GM23248 (cell line): ENCODE data around the gene ZSCAN25. TPM values are rescaled to one million over a fixed set of nuclear protein-coding genes. Genes with fewer than 3 reads are reported as not detected.
"Not testable (repeated sequence)": the region's sequence is repeated elsewhere in the genome, so short reads cannot be mapped to it uniquely, and the experiment has no call there.

ENCODE experiments used
- DNase-seq: peaks from one replicate; pipeline ENCODE4 v3.0.0-alpha.2; 2015
- H2AFZ ChIP-seq: fragments of 200-600 bp; sonication (generic); 2 replicates; pipeline ENCODE4 v1.6.1; 2016; ENCODE audit warnings: antibody characterized with exemption
- H3F3A ChIP-seq: fragments of 200-600 bp; sonication (generic); 2 replicates; pipeline ENCODE4 v1.6.1; 2016; ENCODE audit warnings: mild to moderate bottlenecking, antibody characterized with exemption, mixed run types; ENCODE audit not compliant: insufficient read depth
- H3K27ac ChIP-seq: fragments of 200-600 bp; sonication (generic); 2 replicates; pipeline ENCODE4 v1.5.1; 2016; ENCODE audit warnings: mild to moderate bottlenecking
- H3K27me3 ChIP-seq: fragments of 200-600 bp; sonication (generic); replicated peaks from 2 replicates; pipeline ENCODE4 v1.6.1; 2016; ENCODE audit warnings: mild to moderate bottlenecking; ENCODE audit not compliant: insufficient read depth
- H3K36me3 ChIP-seq: fragments of 200-600 bp; sonication (generic); 2 replicates; pipeline ENCODE4 v1.6.1; 2016; ENCODE audit warnings: low read depth, mild to moderate bottlenecking
- H3K4me1 ChIP-seq: fragments of 200-600 bp; sonication (generic); 2 replicates; pipeline ENCODE4 v1.6.1; 2016; ENCODE audit warnings: mild to moderate bottlenecking; ENCODE audit not compliant: insufficient read depth
- H3K4me2 ChIP-seq: fragments of 200-600 bp; sonication (generic); one replicate; pipeline ENCODE4 v1.6.1; 2016; ENCODE audit warnings: mild to moderate bottlenecking; ENCODE audit not compliant: unreplicated experiment
- H3K4me3 ChIP-seq: fragments of 200-600 bp; sonication (generic); 2 replicates; pipeline ENCODE4 v1.5.1; 2016; ENCODE audit warnings: mild to moderate bottlenecking
- H3K79me2 ChIP-seq: fragments of 200-600 bp; sonication (generic); 2 replicates; pipeline ENCODE4 v1.6.1; 2016; ENCODE audit warnings: mild to moderate bottlenecking; ENCODE audit not compliant: insufficient read depth
- H3K9ac ChIP-seq: fragments of 200-600 bp; sonication (generic); 2 replicates; pipeline ENCODE4 v1.6.1; 2016; ENCODE audit warnings: mild to moderate bottlenecking
- H3K9me2 ChIP-seq: fragments of 200-600 bp; sonication (generic); 2 replicates; pipeline ENCODE4 v1.6.1; 2016; ENCODE audit warnings: mixed run types, mild to moderate bottlenecking, moderate library complexity; ENCODE audit not compliant: insufficient read depth
- H3K9me3 ChIP-seq: fragments of 200-600 bp; sonication (generic); one replicate; pipeline ENCODE4 v1.6.1; 2017; ENCODE audit warnings: low read depth
- H4K20me1 ChIP-seq: fragments of 200-600 bp; sonication (generic); 2 replicates; pipeline ENCODE4 v1.6.0; 2016; ENCODE audit not compliant: insufficient read depth
- EZH2 ChIP-seq: fragments of 200-600 bp; sonication (generic); IDR thresholded peaks from 2 replicates; pipeline ENCODE4 v1.6.1; 2018; ENCODE audit warnings: antibody characterized with exemption, mild to moderate bottlenecking; ENCODE audit not compliant: insufficient read depth, poor library complexity, severe bottlenecking
- EZH2phosphoT487 ChIP-seq: fragments of 200-600 bp; sonication (generic); IDR thresholded peaks from 2 replicates; pipeline ENCODE4 v1.6.1; 2018; ENCODE audit warnings: antibody characterized with exemption, moderate library complexity, mild to moderate bottlenecking, low read depth; ENCODE audit not compliant: insufficient read depth
- WGBS, 2 experiments: methylation state at CpG; one replicate each; pipeline ENCODE4 v1.1.6; 2015 to 2017; ENCODE audit warnings: low lambda C conversion rate in 2 of 2, low coverage in 1 of 2; ENCODE audit errors: missing lambda C conversion rate in 2 of 2; 5-methylcytosine and 5-hydroxymethylcytosine counted together
- in situ Hi-C: fragments of 300-500 bp; cut with MboI; formaldehyde crosslinking; loops from 2 replicates; pipeline ENCODE4 v1.15.0; 2020
- polyA plus RNA-seq: library from polyadenylated mRNA; unstranded; fragments of >200 nt; fragmentation: Nextera tagmentation; extraction: Ambion mirVana; gene quantifications from 2 replicates; pipeline ENCODE4 v1.2.1, GENCODE V29; 2016
- total RNA-seq: library from RNA; depleted of rRNA; stranded (reverse); fragments of >200 nt; shearing (Covaris generic); gene quantifications from 2 replicates; pipeline ENCODE4 v1.2.3, GENCODE V29; 2014

Gene ZSCAN25
- total and polyA plus RNA-seq, 2 experiments from 2014 or later: 6.5 to 7.2 TPM

DNA sequence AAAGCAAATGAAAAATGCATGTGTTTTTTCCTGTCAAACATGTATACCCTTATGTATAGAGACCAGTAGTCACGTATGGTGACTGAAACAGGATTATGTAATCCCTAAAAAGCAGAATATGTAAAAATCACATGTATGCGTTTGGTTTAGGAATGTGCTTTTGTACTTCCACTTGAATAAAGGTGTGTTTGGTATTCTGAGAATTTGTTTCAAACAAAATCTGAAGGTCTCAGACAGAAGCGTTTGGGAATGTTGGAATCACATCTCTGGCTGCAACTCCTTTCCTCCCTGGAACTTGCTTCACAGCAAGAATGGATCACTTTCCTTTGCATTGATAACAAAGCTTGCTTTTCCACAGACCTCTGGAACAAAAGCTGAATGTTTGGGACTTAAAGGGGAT, 40.5 kb upstream of the ZSCAN25 start:
- Histone ChIP-seq H3K9ac (no peak overlapping the region), H3F3A (peaks cover 73% of the 10 kb centered on the region), H3K4me2 (no peak overlapping the region), H3K27ac (no peak overlapping the region), H3K4me1 (no peaks in the 10 kb centered on the region), H4K20me1 (no peaks in the 10 kb centered on the region; the same call in 1 of the 2 replicates), H3K9me3 (no peaks in the 10 kb centered on the region), H3K9me2 (no peaks in the 10 kb centered on the region), H3K79me2 (0 out of 2 replicates have a peak, but pooled peaks cover 5% of the 10 kb centered on the region), H3K36me3 (peaks cover 35% of the 10 kb centered on the region), H3K4me3 (no peak overlapping the region), H3K27me3 (no peaks in the 10 kb centered on the region), H2AFZ (no peak overlapping the region)
- 76% methylated on average over 3 of the region's 3 CpGs for WGBS, 2 experiments
- no peak for TF ChIP-seq EZH2phosphoT487
- no peak for TF ChIP-seq EZH2
- in situ Hi-C loops: no loop called here
- no peak for DNase-seq

GRCh38 chr7:99579281-99579955, 37.3 kb upstream of the ZSCAN25 start:
- no peak for DNase-seq
- 58 to 72% methylated on average over 10 of the region's 10 CpGs for WGBS, 2 experiments
- no peaks in the 10 kb centered on the region for H3K79me2 ChIP-seq
- no peaks in the 10 kb centered on the region for H3K4me1 ChIP-seq
- no peak overlapping the region for H3K27ac ChIP-seq
- H2AFZ ChIP-seq: peak overlapping the region; percentile 88
- peak overlapping the region; percentile 66 for H3K9ac ChIP-seq
- peak overlapping the region; percentile 77 for H3K4me3 ChIP-seq
- TF ChIP-seq EZH2phosphoT487 (no peak), EZH2 (no peak)
- no peaks in the 10 kb centered on the region for H3K9me3 ChIP-seq
- in situ Hi-C loops: no loop called here
- peaks cover 48% of the 10 kb centered on the region for H3F3A ChIP-seq
- H3K9me2 ChIP-seq: no peaks in the 10 kb centered on the region
- peaks cover 6% of the 10 kb centered on the region; the same call in 1 of the 2 replicates for H3K36me3 ChIP-seq
- H3K27me3 ChIP-seq: no peaks in the 10 kb centered on the region
- no peaks in the 10 kb centered on the region for H4K20me1 ChIP-seq
- H3K4me2 ChIP-seq: peak overlapping the region; percentile 92

DNA sequence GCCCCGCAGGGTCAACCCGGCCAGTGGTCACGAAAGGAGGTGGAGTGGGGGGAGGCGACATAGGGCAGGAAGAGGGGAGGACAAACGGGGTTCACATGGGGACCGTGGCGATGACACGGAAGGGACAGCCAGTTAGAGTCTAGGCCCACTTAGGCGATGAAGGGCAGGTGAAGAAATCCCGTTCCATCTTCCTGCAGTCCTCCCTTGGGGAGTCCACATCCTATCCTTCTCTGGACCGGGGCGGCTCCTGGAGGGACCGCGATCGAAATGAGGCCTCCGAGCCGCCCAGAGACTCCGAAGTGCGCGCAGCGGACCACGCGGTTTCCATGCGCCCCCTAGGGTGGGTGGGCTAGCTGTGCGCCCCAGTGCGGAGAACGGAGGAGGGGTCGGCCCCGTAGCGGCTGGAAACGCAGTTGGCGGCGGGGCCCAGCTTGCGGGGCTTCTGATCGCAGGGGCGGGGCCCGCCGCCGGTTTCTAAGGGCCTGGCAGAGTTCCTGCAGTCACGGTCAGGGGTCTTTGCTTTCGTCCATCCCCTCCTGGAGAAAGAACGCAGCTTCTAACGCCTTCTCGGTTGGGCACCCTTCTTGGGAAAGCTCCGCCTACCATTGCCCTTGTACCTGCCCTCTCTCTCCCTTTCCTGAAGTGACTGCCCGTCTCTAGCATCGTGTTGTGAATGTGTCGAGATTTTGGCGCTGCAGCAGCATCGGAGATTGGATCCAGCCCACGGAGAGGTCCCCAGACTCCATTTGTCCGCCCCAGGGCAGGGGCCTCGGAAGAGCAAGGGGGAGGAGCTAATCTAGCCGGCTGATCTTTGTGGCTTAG, 36.6 kb upstream of the ZSCAN25 start:
- peak overlapping the region; percentile 66 for H3K9ac ChIP-seq
- WGBS, 2 experiments: 2 to 3% methylated on average over 51 to 54 of the region's 54 CpGs

DNA sequence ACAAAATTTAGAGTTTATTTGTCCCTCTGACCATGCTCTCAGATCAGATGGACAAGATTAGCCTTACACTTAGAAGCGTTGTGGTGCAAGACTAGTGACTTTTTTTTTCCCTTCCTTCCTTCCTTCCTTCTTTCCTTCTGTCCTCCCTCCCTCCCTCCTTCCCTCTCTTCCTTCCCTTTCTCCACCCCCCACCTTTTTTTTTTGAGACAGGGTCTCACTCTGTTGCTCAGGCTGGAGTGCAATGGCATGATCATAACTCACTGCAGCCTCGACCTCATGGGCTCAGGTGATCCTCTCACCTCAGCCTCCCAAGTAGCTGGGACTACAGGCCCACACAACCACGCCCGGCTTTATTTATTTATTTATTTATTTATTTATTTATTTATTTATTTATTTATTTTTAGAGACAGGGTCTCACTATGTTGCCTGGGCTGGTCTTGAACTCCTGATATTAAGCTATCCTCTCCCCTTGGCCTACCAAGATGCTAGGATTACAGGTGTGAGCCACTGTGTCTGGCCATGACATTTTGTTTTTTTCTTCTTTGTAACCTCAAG, 35.9 kb upstream of the ZSCAN25 start:
- H3K9me3 ChIP-seq, H3K27ac ChIP-seq, H3K9me2 ChIP-seq, H3K79me2 ChIP-seq, H3K36me3 ChIP-seq, in situ Hi-C loops, H3K4me1 ChIP-seq, H3K27me3 ChIP-seq, DNase-seq, H4K20me1 ChIP-seq: not testable (repeated sequence)
- Histone ChIP-seq H3K4me3 (peak overlapping the region; percentile 77), H3K4me2 (peak overlapping the region; percentile 92), H3K9ac (peak overlapping the region; percentile 66), H2AFZ (peak overlapping the region; percentile 88), H3F3A (peaks cover 34% of the 10 kb centered on the region)
- WGBS, 2 experiments: 44 to 48% methylated on average over 4 of the region's 4 CpGs

More for the DNA sequence above, 36.6 kb upstream of the ZSCAN25 start:
- in situ Hi-C loops: no loop called here
- H3K27me3 ChIP-seq: no peaks in the 10 kb centered on the region
- peaks cover 41% of the 10 kb centered on the region for H3F3A ChIP-seq
- H2AFZ ChIP-seq: peak overlapping the region; percentile 88
- no peaks in the 10 kb centered on the region for H3K9me3 ChIP-seq
- no peaks in the 10 kb centered on the region for H4K20me1 ChIP-seq
- DNase-seq: peak; percentile 59
- no peaks in the 10 kb centered on the region for H3K4me1 ChIP-seq
- no peaks in the 10 kb centered on the region for H3K9me2 ChIP-seq
- TF ChIP-seq EZH2: no peak
- TF ChIP-seq EZH2phosphoT487: no peak
- no peaks in the 10 kb centered on the region for H3K36me3 ChIP-seq
- no peak overlapping the region for H3K27ac ChIP-seq
- H3K4me3 ChIP-seq: peak overlapping the region; percentile 77
- peak overlapping the region; percentile 92 for H3K4me2 ChIP-seq
- H3K79me2 ChIP-seq: no peaks in the 10 kb centered on the region
